GM06990 (cell line): ENCODE measurements around the gene LINGO3.

Experiments
- DNase-seq: peaks from one replicate; pipeline ENCODE4 v3.0.0-alpha.2; 2011; ENCODE audit not compliant: insufficient read length; ENCODE audit errors: extremely low read depth
- H3K27me3 ChIP-seq: replicated peaks from 2 replicates; pipeline ENCODE4 v1.6.0; 2011; ENCODE audit warnings: low read length; ENCODE audit not compliant: control insufficient read depth, insufficient read depth
- H3K36me3 ChIP-seq: 2 replicates; pipeline ENCODE4 v1.5.1; 2011; ENCODE audit warnings: low read length; ENCODE audit not compliant: control insufficient read depth, insufficient read depth
- H3K4me3 ChIP-seq: replicated peaks from 2 replicates; pipeline ENCODE4 v1.5.1; 2011; ENCODE audit warnings: low read depth, mild to moderate bottlenecking, control low read depth, low read length
- CTCF ChIP-seq: IDR thresholded peaks from 2 replicates; pipeline ENCODE4 v1.5.1; 2011; ENCODE audit warnings: low read length, control low read depth, mild to moderate bottlenecking, inconsistent platforms; ENCODE audit not compliant: insufficient read depth, poor library complexity, severe bottlenecking

LINGO3 gene

GRCh38 chr19:2274931-2275535 is 32.9 kb downstream of the LINGO3 start:
- TF ChIP-seq CTCF, result peak; percentile 49
- H3K36me3 ChIP-seq, result peaks cover 11% of the 10 kb centered on the region
- no peaks in the 10 kb centered on the region for H3K27me3 ChIP-seq
- DNase-seq, result no peak
- H3K4me3 ChIP-seq, result no peak overlapping the region

GRCh38 chr19:2274185-2274711 is 33.7 kb downstream of the LINGO3 start:
- peaks cover 11% of the 10 kb centered on the region for H3K36me3 ChIP-seq
- no peak for DNase-seq
- no peak for TF ChIP-seq CTCF
- H3K27me3 ChIP-seq, result no peaks in the 10 kb centered on the region
- H3K4me3 ChIP-seq, result no peak overlapping the region

GRCh38 chr19:2273356-2274184 is 34.4 kb downstream of the LINGO3 start:
- DNase-seq, result peak; percentile 90
- peak overlapping the region; percentile 97 for H3K4me3 ChIP-seq
- peak; percentile 92 for TF ChIP-seq CTCF
- no peaks in the 10 kb centered on the region for H3K27me3 ChIP-seq
- H3K36me3 ChIP-seq, result peaks cover 11% of the 10 kb centered on the region

GRCh38 chr19:2271234-2272103 is 36.5 kb downstream of the LINGO3 start:
- H3K27me3 ChIP-seq, result no peaks in the 10 kb centered on the region
- no peak for TF ChIP-seq CTCF
- H3K4me3 ChIP-seq, result peak overlapping the region; percentile 97
- no peak for DNase-seq
- peaks cover 10% of the 10 kb centered on the region for H3K36me3 ChIP-seq

- peaks cover 7% of the 10 kb centered on the region for H3K36me3 ChIP-seq
- peak overlapping the region; percentile 97 for H3K4me3 ChIP-seq
- no peak for TF ChIP-seq CTCF
- DNase-seq, result peak; percentile 80
- H3K27me3 ChIP-seq, result no peaks in the 10 kb centered on the region
Observed at GRCh38 chr19:2270423-2271233, 37.3 kb downstream of the LINGO3 start.
